ENCODE results near the gene TMEM151A.

Gene TMEM151A

GRCh38 chr11:66324664-66325063 lies 33.0 kb downstream of the TMEM151A start:
- DNase-seq, result no peak

GRCh38 chr11:66325263-66325671 lies 33.6 kb downstream of the TMEM151A start:
- DNase-seq, result no peak

DNA sequence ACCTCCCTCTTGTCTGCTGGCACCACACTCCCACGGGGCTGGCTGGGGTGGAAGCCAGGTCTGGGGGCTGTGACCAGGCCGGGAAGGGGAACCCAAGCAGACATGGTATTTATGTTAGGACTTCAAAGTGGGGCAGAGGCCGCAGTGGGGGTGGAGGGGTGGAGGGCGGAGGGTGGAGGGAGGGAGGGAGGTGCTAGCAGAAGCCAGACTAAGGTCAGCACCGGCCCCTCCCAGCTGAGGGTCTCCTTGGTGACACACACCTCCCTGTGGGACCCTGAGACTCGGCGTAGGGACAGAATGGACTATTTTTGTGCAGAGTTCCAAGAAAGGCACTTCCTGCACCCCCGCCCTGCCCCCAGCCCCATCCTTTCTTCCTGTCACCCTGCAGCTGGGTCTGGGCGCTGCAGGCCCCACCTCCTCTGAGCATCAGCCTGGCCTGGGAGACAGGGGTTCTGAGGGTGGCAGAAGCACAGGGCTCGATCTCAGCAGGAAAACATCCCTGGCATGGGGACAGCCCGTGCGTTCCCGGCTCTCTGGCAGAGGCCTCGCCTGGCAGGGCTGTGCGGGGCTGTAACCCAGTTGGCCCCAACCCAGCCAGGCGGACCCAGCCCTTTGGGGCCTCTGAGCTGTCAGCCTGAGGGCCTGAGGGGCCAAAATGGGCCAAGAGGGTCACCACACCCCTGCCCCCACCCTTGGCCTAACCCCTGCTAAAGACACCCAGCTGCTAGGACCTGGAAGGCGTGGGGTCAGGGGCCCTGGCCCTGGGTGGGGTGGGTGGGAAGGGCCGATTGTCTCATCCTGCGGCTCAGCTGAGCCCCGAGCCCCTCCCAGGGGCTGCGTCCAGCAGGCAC lies 34.8 kb downstream of the TMEM151A start:
- DNase-seq, result peak; percentile 37

DNA sequence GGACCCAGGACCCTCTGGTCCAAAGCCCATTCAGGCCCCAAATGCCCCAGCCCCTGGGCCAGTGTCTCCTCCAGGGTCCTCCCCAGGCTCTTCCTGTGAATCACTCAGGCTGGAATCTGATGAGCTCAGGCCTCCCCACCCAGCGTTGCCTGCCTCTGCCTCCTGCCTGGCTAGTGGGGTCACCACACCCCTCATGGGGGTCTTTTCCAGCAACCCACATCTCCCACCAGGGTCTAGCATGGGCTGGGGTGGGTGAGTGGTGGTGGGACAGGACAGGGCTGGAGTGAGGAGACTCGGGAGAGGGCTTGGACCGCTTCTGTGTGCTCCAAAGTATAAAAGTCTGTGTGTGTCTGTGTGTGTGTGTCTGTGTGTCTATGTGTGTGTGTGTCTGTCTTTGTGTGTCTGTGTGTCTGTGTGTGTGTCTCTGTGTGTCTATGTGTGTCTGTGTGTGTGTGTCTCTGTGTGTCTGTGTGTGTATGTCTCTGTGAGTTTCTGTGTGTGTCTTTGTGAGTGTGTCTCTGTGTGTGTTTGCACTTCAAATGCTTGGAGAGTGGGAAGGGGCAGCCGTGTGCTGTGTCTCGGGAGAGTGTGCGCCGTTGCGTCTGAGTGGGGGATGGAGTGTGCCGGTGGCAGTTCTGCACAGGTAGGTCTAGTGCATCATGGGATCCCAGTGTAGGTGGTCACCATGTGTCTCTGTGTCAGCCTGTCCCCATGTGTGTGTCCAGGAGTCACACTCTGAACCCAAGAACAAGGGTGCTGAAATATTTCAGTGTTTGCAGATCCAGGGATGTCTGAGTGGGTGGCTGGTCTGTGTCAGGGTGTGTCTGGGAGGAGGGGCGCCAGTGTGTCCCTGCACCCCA lies 35.7 kb downstream of the TMEM151A start:
- no peak for DNase-seq

GRCh38 chr11:66328031-66328301 lies 36.3 kb downstream of the TMEM151A start:
- DNase-seq, result peak; percentile 69

GRCh38 chr11:66328302-66329144 lies 36.8 kb downstream of the TMEM151A start:
- DNase-seq, result peak; percentile 86

DNA sequence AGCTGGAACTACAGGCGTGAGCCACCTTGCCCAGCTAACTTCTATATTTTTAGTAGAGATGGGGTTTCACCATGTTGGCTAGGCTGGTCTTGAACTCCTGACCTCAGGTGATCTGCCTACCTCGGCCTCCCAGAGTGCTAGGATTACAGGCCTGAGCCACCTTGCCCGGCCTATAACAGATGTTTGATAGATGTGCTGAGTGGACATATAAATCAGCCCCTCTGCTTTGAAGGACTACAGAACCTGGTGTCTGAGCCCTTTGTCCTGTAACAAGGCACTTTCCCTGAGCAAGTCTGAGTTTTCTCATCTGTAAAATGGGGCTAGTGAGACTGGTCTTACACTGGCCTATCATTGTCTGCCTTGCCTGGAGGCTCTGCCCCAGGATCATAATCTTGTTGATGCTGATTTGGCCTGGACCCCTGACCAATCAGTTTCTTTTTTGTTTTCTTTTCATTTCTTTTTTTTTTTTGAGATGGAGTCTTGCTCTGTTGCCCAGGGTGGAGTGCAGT lies 37.5 kb downstream of the TMEM151A start:
- DNase-seq, result no peak

DNA sequence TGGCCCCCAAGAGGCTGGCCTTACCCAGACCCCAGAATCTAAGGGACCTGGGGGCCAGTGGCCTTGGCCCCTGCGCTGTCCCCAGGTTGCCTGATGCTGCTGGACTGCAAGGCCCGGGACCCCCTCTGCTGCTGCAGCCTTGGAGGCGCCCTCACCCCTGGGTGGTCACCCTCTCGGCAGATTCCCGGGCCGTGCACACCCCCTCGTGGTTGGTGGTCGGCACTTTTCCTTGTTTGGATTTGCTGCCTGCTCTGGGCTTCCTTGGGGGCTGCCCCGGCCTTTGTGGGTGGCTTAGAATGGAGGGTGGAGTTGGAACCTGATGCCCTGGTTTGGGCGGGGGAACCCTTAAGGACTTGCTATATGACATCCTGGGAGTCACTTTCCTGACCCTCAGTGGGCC lies 39.2 kb downstream of the TMEM151A start:
- DNase-seq, result no peak

DNA sequence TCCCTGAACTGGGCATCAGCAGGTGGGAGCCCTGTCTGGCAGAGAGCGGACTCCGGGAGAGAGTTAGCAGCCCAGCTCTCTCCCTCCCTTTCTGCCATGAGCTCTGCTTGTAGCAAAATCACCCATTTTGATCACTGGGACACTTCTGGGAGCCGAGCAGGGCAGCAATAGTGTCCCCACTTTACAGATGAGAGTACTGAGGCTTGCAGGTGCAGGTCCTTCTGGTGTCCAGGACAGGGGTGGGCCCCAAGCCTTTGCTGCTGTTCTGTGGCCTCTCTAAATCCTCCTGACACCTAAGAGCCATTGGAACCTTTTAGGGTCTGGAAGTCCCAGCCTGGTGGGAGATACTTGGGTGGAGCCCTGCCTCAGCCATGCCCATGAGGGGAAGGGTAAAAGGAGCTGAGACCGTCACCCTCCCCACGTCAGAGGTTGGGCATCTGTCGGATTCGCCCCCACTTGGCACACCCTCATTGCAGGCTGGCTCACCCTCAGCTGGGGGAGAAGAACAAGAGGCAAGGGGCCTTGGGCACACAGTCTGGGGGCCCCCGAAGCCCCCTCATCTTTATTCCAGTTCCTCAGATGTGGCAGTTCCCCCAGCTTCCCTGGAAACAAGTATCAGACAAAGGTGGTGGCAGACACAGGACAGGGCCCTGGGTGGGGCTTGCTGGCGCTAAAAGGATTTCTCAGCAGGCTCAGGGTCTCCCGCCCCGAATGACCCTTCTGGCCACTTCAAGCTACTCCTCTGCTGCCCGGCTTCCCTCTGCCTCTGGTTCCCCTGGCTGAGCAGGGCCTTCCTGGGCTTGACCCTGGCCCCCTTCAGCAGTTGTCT lies 40.1 kb downstream of the TMEM151A start:
- DNase-seq, result no peak

DNA sequence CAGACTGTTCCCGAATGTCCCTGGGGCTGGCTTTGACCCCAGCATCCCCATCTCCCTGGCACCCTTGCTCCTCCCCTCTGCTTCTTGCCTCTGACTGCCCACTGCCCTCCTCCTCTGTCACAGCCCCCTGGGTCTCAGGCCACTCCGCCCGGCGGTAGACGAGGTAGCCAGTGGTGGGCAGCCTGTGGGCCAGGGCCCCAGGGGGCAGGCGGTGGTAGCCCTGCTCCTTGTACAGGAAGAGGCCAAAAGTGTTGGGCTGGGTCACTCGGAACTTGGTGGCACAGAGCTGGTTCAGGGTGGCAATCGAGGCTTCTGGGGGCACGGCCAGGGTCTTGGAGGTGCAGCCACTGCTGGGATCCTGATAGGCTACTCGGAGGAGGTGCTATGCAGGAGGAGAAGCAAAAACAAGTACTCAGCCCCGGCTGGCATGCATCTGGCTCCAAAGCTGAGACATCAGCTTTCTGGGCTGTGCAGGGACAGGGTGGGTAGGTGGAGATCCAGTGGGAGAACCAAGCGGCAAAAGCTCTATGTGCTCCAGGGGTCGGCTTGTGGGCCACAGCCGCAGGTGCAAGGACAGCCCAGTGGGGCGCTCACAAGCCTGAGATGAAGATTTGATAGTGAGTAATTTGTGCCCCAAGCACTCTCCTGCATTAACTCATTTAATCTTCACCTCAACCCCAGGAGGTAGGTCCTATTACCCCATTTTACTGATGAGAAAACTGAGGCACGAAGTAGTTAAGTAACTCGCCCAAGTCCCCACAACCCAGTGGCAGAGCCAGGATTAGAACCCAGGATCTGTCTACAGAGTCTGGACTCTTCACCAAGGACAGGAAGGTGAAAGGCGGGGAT lies 40.9 kb downstream of the TMEM151A start:
- no peak for DNase-seq

GRCh38 chr11:66333220-66333877 lies 41.7 kb downstream of the TMEM151A start:
- DNase-seq, result no peak

DNA sequence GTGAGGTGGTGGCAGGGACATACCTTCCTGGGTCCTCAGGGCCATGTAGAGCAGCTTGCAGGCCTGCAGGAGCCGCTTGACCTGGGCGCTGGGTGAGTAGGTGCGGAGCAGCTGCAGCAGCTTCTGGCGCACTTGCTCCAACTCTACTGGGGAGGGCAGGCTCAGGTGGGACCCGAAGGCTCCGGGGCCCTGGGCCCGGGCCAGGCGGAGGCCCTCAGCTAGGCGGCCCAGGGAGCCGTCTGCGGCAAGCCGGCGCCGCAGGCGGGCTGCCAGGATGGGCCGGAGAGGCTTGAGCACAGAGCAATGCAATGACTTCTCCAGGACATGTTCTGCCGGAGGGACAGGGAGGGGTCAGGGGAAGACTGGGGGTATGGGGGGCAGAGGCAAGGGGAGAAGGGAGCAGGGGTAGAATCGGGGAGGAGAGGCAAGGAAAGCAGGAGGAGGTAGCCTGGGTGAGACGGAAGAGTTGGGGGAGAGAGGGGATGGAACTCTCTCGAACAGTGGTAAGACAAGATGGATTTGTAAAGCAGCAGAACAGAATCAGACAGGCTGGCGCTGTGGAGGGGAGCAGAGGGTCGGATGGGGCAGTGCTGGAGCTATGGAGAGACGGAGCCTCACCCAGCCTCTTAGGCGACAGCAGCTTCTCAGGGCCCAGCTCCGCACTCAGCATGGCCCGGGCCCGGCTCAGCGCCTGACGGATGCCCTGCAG lies 42.4 kb downstream of the TMEM151A start:
- no peak for DNase-seq

DNA sequence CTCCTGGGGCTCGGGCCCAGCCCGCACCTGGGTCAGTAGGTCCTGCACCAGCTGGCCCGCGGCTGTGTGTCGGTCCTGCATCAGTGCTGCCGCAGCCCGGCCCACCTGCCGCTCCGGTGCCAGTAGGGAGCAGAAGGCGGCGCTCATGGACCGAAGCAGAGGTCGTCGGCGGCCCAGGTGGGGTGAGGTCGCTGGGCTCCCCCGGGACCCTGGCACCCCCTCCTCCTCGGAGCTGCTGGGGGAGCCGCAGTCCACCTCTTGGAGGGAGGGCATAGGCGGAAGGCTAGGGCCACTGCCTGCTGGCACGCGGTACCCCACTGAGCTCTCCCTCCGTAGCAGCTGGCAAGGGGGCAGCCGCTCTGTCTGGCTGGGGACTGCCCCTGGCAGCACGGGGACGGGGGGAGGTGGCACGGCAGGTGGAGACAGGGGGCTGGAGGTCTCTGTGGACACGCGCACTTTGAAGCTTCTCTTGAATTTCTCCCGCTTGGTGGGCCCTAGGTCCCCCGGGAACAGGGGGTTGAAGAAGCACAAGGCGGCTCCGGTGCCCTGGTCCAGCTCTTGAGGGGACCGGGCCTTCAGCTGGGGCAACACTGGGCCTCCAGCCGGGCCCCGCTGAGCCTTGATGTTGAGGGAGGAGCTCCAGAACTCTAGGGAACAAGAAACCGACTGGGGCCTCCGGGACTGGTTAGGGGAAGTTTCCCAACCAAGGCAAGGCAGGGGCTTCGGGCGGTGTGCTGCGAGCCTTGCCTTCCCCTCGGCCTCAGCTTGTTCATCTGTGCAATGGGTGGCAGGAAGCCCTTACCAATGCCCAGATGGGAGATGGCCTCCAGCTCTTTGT lies 43.1 kb downstream of the TMEM151A start:
- no peak for DNase-seq

- DNase-seq, result no peak
Observed at GRCh38 chr11:66335531-66336233, 44.0 kb downstream of the TMEM151A start.

GRCh38 chr11:66336234-66337102 lies 44.8 kb downstream of the TMEM151A start, which contains the start of gene RIN1:
Gene RIN1 (minus strand): TSS chr11:66336434. CDS start chr11:66336402, 32 bp downstream.
- peak; percentile 54 for DNase-seq

GRCh38 chr11:66337103-66337899 lies 45.6 kb downstream of the TMEM151A start:
- no peak for DNase-seq
